ENCODE results near the gene KANK2. TPM values are rescaled to one million over a fixed set of nuclear protein-coding genes. Genes with fewer than 3 reads are reported as not detected.
A peak's percentile ranks its signal among the peaks of the same experiment; 100 is the strongest.

KANK2 gene
- 12.1 TPM for polyA plus RNA-seq (2012; ENCODE audit: missing spikeins)

DNA sequence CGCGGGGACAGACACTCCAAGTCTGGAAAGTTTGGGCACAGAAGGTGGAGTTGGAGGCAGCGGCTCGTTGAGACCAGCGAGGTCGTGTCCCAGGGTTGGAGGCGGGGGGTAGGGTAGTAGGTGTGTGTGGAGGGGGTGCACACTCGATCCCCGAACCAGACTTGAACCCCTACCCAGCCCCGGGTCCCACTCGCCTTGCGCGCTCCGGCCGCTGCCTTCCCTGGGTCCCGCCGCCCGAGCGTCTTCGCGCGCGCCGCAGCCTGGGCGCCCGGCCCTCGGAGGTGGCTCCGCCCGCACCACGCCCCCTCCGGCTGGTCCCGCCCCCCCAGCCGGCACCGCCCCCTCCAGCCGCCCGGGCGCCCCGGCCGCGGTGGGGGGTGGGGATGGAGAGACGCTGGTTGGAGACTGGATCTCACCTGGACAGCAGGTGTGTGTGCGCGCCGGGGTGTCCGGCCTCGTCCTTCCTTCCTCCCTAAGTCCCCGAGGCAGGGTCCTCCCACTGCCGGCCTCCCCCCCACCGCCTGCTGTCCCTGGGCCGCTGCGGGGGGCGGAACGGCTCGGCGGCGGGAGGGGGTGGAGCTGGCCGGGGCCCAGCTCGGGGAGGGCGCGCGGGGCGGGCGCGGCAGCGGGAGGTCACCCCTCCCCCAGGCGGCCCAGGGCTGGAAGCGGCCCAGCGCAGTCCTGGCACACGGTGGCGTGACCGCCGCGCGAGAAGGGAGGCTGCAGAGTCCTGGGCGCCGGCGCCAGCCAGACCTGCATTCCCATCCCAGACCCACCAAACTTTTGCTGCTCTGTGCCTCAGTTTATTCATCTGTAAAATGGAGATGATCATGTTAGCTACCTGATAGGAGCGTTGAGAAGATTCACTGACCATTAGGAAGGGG, at the start of gene KANK2:
Gene KANK2 (minus strand): TSS at position 255 of the 884 bp plus-strand sequence. CDS start 3,034 bp downstream, outside the sequence.
- TF ChIP-seq POLR2AphosphoS5 (IDR thresholded peaks at IDR 0.05; ENCODE audit: low read depth, low read length) (no peak), POLR2A (IDR thresholded peaks at IDR 0.05; ENCODE audit: low read depth, low read length) (no peak; the same call in 1 of the 2 replicates), TAF1 (IDR thresholded peaks at IDR 0.05; ENCODE audit: borderline replicate concordance, low read depth, low read length) (no peak)
- FAIRE-seq = peak; percentile 94
- DNase-seq (ENCODE audit: insufficient read length) = peak; percentile 99

DNA sequence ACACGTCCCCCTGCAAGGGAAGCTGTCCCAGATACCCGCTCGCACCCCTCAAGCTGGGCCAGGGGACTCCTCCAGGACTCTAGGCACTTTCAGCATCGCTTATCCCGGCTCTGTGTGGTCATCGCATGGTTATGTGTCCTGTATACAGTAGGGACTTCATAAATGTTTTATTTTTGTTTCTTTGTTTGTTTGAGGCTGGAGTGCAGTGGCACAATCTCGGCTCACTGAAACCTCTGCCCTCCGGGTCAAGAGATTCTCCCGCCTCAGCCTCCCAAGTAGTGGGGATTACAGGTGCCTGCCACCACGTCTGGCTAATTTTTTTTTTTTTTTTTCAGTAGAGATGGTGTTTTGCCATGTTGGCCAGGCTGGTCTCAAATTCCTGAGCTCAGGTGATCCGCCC, 49.6 kb upstream of the KANK2 start:
- no peak for FAIRE-seq
- TF ChIP-seq TAF1 (IDR thresholded peaks at IDR 0.05; ENCODE audit: borderline replicate concordance, low read depth, low read length) (no peak), POLR2A (IDR thresholded peaks at IDR 0.05; ENCODE audit: low read depth, low read length) (no peak), POLR2AphosphoS5 (IDR thresholded peaks at IDR 0.05; ENCODE audit: low read depth, low read length) (no peak)
- DNase-seq (ENCODE audit: insufficient read length) = no peak

- FAIRE-seq = no peak
- TF ChIP-seq POLR2A (IDR thresholded peaks at IDR 0.05; ENCODE audit: low read depth, low read length) = no peak
- no peak for TF ChIP-seq POLR2AphosphoS5 (IDR thresholded peaks at IDR 0.05; ENCODE audit: low read depth, low read length)
- TF ChIP-seq TAF1 (IDR thresholded peaks at IDR 0.05; ENCODE audit: borderline replicate concordance, low read depth, low read length) = no peak
Observed at GRCh38 chr19:11244846-11245589, 47.7 kb upstream of the KANK2 start.

GRCh38 chr19:11243798-11244169, 46.4 kb upstream of the KANK2 start:
- no peak for FAIRE-seq

More at GRCh38 chr19:11244846-11245589, 47.7 kb upstream of the KANK2 start:
- DNase-seq (ENCODE audit: insufficient read length) = no peak

GRCh38 chr19:11242864-11243797, 45.8 kb upstream of the KANK2 start:
- peak; percentile 99 for DNase-seq (ENCODE audit: insufficient read length)
- TF ChIP-seq POLR2A (IDR thresholded peaks at IDR 0.05; ENCODE audit: low read depth, low read length) (no peak), POLR2AphosphoS5 (IDR thresholded peaks at IDR 0.05; ENCODE audit: low read depth, low read length) (no peak), TAF1 (IDR thresholded peaks at IDR 0.05; ENCODE audit: borderline replicate concordance, low read depth, low read length) (no peak)
- FAIRE-seq = peak; percentile 63

More at GRCh38 chr19:11243798-11244169, 46.4 kb upstream of the KANK2 start:
- DNase-seq (ENCODE audit: insufficient read length) = no peak
- no peak for TF ChIP-seq POLR2AphosphoS5 (IDR thresholded peaks at IDR 0.05; ENCODE audit: low read depth, low read length)
- no peak for TF ChIP-seq TAF1 (IDR thresholded peaks at IDR 0.05; ENCODE audit: borderline replicate concordance, low read depth, low read length)
- no peak for TF ChIP-seq POLR2A (IDR thresholded peaks at IDR 0.05; ENCODE audit: low read depth, low read length)

GRCh38 chr19:11242025-11242424, 44.7 kb upstream of the KANK2 start:
- TF ChIP-seq TAF1 (IDR thresholded peaks at IDR 0.05; ENCODE audit: borderline replicate concordance, low read depth, low read length) = no peak
- no peak for TF ChIP-seq POLR2A (IDR thresholded peaks at IDR 0.05; ENCODE audit: low read depth, low read length)
- TF ChIP-seq POLR2AphosphoS5 (IDR thresholded peaks at IDR 0.05; ENCODE audit: low read depth, low read length) = no peak
- FAIRE-seq (no peak), DNase-seq (ENCODE audit: insufficient read length) (no peak)

DNA sequence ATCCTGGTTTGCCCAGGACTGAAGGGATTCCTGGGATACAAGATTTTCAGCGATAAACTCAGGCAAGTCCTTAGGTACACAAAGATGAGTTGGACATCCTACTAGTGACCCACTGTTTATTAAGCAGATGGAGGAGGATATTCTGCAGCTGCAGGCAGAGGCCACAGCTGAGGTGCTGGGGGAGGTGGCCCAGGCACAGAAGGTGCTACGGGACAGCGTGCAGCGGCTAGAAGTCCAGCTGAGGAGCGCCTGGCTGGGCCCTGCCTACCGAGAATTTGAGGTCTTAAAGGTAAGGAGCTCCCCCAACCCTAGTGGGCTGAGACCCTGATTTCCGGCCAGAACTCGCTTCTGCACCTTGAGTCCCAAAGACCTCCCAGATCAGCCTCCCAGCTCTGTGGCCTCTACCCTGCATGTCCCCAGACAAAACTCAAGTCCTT, 42.7 kb upstream of the KANK2 start:
- TF ChIP-seq TAF1 (IDR thresholded peaks at IDR 0.05; ENCODE audit: borderline replicate concordance, low read depth, low read length) (no peak), POLR2A (IDR thresholded peaks at IDR 0.05; ENCODE audit: low read depth, low read length) (no peak), POLR2AphosphoS5 (IDR thresholded peaks at IDR 0.05; ENCODE audit: low read depth, low read length) (no peak)
- DNase-seq (ENCODE audit: insufficient read length) = no peak
- FAIRE-seq = no peak

DNA sequence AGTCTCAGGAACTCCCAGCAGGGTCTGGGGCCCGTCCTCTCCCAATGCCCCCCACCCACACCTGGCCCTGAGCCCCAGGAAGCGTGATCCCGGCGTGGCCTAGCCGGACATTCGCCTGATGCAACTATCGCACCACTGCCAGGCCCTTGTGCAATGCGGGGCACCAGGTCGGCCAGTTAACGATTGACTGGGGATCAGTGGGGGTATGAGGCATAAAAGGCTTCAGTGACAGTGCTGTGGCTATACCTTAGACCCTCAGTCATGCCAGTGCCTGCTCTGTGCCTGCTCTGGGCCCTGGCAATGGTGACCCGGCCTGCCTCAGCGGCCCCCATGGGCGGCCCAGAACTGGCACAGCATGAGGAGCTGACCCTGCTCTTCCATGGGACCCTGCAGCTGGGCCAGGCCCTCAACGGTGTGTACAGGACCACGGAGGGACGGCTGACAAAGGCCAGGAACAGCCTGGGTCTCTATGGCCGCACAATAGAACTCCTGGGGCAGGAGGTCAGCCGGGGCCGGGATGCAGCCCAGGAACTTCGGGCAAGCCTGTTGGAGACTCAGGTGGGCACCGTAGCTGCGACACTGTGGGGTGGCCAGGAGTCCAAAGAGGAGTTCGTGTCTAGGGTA, 42.1 kb upstream of the KANK2 start, which contains the start of gene ANGPTL8:
Gene ANGPTL8 (plus strand): TSS at position 243 of the 624 bp plus-strand sequence. CDS start 19 bp downstream, at position 262.
- DNase-seq (ENCODE audit: insufficient read length) (no peak), FAIRE-seq (no peak)
- TF ChIP-seq POLR2A (IDR thresholded peaks at IDR 0.05; ENCODE audit: low read depth, low read length) (no peak), TAF1 (IDR thresholded peaks at IDR 0.05; ENCODE audit: borderline replicate concordance, low read depth, low read length) (no peak), POLR2AphosphoS5 (IDR thresholded peaks at IDR 0.05; ENCODE audit: low read depth, low read length) (no peak)

- TF ChIP-seq POLR2AphosphoS5 (IDR thresholded peaks at IDR 0.05; ENCODE audit: low read depth, low read length) (no peak), POLR2A (IDR thresholded peaks at IDR 0.05; ENCODE audit: low read depth, low read length) (no peak), TAF1 (IDR thresholded peaks at IDR 0.05; ENCODE audit: borderline replicate concordance, low read depth, low read length) (no peak)
- FAIRE-seq = no peak
- DNase-seq (ENCODE audit: insufficient read length) = no peak
Observed at GRCh38 chr19:11238781-11239376, 41.5 kb upstream of the KANK2 start.

DNA sequence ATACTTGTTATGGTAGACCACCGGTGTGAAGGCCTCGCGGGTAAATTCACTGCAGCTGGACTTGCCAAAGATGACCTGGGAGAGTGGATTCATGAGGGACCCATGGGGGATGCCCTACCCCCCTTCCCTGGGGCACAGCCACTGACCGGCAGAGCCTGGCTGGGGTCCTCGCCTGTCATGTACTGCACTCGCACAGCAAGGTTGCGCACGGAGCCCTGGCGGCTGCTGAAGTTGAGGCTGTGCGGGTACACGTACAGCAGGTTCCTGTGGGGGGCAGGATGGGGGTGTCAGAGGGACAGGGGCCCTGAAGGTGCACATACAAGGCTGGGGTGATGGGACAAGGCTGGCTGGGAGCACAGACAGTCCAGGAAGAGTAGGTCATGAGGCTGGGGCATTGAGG, 40.7 kb upstream of the KANK2 start:
- TF ChIP-seq POLR2A (IDR thresholded peaks at IDR 0.05; ENCODE audit: low read depth, low read length) = no peak
- no peak for DNase-seq (ENCODE audit: insufficient read length)
- no peak for FAIRE-seq

Data from GM12892 (cell line).